HepG2 (cell line): Measurements from ENCODE around the gene IFIT2. TPM values are rescaled to one million over a fixed set of nuclear protein-coding genes. Genes with fewer than 3 reads are reported as not detected.

Experiments
- ATAC-seq: fragments of 200-7000 bp; cut with Tn5 transposase; 3 replicates; pipeline ENCODE4 v1.9.1; 2020; ENCODE audit warnings: mild to moderate bottlenecking, moderate library complexity
- BruUV-seq: library from RNA; stranded (reverse); fragments of 400-500 nt; replicated peaks from 2 replicates; lab custom pipeline; 2021; lab: Mats Ljungman, UMichigan
- CTCF ChIA-PET: fragments of 300-600 bp; formaldehyde crosslinking; extraction: SDS; loops from one replicate; lab custom pipeline; 2021; ENCODE audit warnings: low total read pairs, inconsistent platforms, low intra/inter-chr PET ratio; lab: Yijun Ruan, JAX
- POLR2A ChIA-PET: fragments of 350-600 bp; sonication (Branson Sonifier 250); formaldehyde crosslinking; loops from one replicate; lab custom pipeline; 2020; ENCODE audit warnings: antibody characterized with exemption, inconsistent platforms; lab: Yijun Ruan, JAX
- DNase-seq: peaks from one replicate; pipeline ENCODE4 v3.0.0-alpha.2; 2015; ENCODE audit warnings: low spot score
- FAIRE-seq: peaks from 3 replicates; lab custom pipeline; 2011; peaks lifted over from hg19 to GRCh38; lab: Jason Lieb, UNC
- H2AFZ ChIP-seq: one replicate; pipeline ENCODE4 v1.6.1; 2011; ENCODE audit warnings: low read length, inconsistent platforms
- H3K27ac ChIP-seq: fragments of 300-600 bp; 3 replicates; pipeline ENCODE4 v1.8.0; 2011; ENCODE audit warnings: mixed run types, mild to moderate bottlenecking, mixed read lengths, low read length, inconsistent platforms; ENCODE audit not compliant: insufficient read depth; ENCODE audit errors: extremely low read length
- H3K27me3 ChIP-seq, 2 experiments: fragments of 200-600 bp in 1 of 2; 2 replicates in 1 of 2; 3 replicates in 1 of 2; pipeline versions ENCODE4 v1.6.0 to v1.8.0; 2011; ENCODE audit warnings: low read length in 2 of 2, mild to moderate bottlenecking in 2 of 2, moderate library complexity in 2 of 2, inconsistent platforms in 1 of 2; ENCODE audit not compliant: insufficient read depth in 2 of 2, control insufficient read depth in 1 of 2
- H3K36me3 ChIP-seq, 2 experiments: fragments of 200-600 bp in 1 of 2; replicated peaks in 1 of 2; 2 replicates in 1 of 2; 3 replicates in 1 of 2; pipeline versions ENCODE4 v1.5.1 to v1.8.0; 2011; ENCODE audit warnings: low read length in 2 of 2, inconsistent platforms in 1 of 2; ENCODE audit not compliant: insufficient read depth in 2 of 2, control insufficient read depth in 1 of 2
- H3K4me1 ChIP-seq: 2 replicates; pipeline ENCODE4 v1.5.1; 2012; ENCODE audit warnings: low read length, inconsistent platforms; ENCODE audit not compliant: insufficient read depth
- H3K4me2 ChIP-seq: 2 replicates; pipeline ENCODE4 v1.6.0; 2011; ENCODE audit warnings: low read depth, low read length, inconsistent platforms
- H3K4me3 ChIP-seq, 3 experiments: fragments of 200-600 bp in 1 of 3; sonication (generic), shearing (Covaris generic) in 1 of 3; replicated peaks in 1 of 3; 2 replicates each; pipeline ENCODE4 v1.5.1; 2011 to 2016; ENCODE audit warnings: low read length in 3 of 3, inconsistent platforms in 2 of 3, low read depth in 2 of 3, mild to moderate bottlenecking in 2 of 3, control low read depth in 1 of 3, mixed read lengths in 1 of 3; ENCODE audit not compliant: insufficient read depth in 1 of 3
- H3K79me2 ChIP-seq: one replicate; pipeline ENCODE4 v1.6.1; 2011; ENCODE audit warnings: low read length, inconsistent platforms; ENCODE audit not compliant: insufficient read depth
- H3K9ac ChIP-seq: 2 replicates; pipeline ENCODE4 v1.6.0; 2011; ENCODE audit warnings: mild to moderate bottlenecking, low read depth, low read length, inconsistent platforms; ENCODE audit not compliant: insufficient read depth
- H3K9me3 ChIP-seq: 2 replicates; pipeline ENCODE4 v1.5.1; 2012; ENCODE audit warnings: mild to moderate bottlenecking, low read length
- H4K20me1 ChIP-seq: 2 replicates; pipeline ENCODE4 v1.6.0; 2011; ENCODE audit warnings: inconsistent platforms, mild to moderate bottlenecking, low read length, moderate library complexity; ENCODE audit not compliant: insufficient read depth
- CBX5 ChIP-seq: sonication (generic); formaldehyde crosslinking; IDR thresholded peaks from 2 replicates; pipeline ENCODE4 v1.4.0; 2020; ENCODE audit warnings: missing genetic modification reagents, borderline replicate concordance
- FIP1L1 ChIP-seq: fragments of 200-400 bp; formaldehyde crosslinking; IDR thresholded peaks from 2 replicates; pipeline ENCODE4 v1.6.1; 2018; ENCODE audit warnings: low read depth, mild to moderate bottlenecking, low read length, moderate library complexity, borderline replicate concordance; ENCODE audit not compliant: insufficient read depth
- ONECUT2 ChIP-seq: sonication (generic); formaldehyde crosslinking; IDR thresholded peaks from 2 replicates; pipeline ENCODE4 v1.4.0; 2020; ENCODE audit warnings: missing genetic modification reagents
- SIN3A ChIP-seq: IDR thresholded peaks from 2 replicates; pipeline ENCODE4 v1.6.1; 2011; ENCODE audit warnings: low read depth, mild to moderate bottlenecking, control low read depth, low read length, borderline replicate concordance
- TBX2 ChIP-seq: sonication (generic); formaldehyde crosslinking; IDR thresholded peaks from 2 replicates; pipeline ENCODE4 v1.5.0; 2020; ENCODE audit warnings: missing genetic modification reagents, mild to moderate bottlenecking, borderline replicate concordance
- ZNF766 ChIP-seq: sonication (generic); formaldehyde crosslinking; IDR thresholded peaks from 2 replicates; pipeline ENCODE4 v1.5.0; 2020; ENCODE audit warnings: missing genetic modification reagents, borderline replicate concordance
- ZNF850 ChIP-seq: sonication (generic); formaldehyde crosslinking; conservative IDR thresholded peaks from 2 replicates; pipeline ENCODE4 v1.9.0; 2021; ENCODE audit warnings: mild to moderate bottlenecking, missing genetic modification reagents
- WGBS: methylation state at CpG from one replicate; pipeline ENCODE4 v1.1.6; 2017; ENCODE audit warnings: low lambda C conversion rate; 5-methylcytosine and 5-hydroxymethylcytosine counted together
- in situ Hi-C: cut with HindIII; loops from 2 replicates; pipeline ENCODE4 v1.10.0; 2017; ENCODE audit warnings: low pct_unique_long_range_greater_than_20kb; ENCODE audit not compliant: extremely low pct_ligation_motif_present
- intact Hi-C: fragments of 100-400 bp; cut with micrococcal nuclease; formaldehyde crosslinking; loops from one replicate; pipeline ENCODE4 v1.10.0; 2022; ENCODE audit not compliant: unreplicated experiment
- polyA plus RNA-seq, 8 experiments: library from polyadenylated mRNA; depleted of rRNA in 3 of 8; stranded (reverse) in 7 of 8; unstranded in 1 of 8; fragments of >200 nt; fragmentation: Illumina TruSeq in 4 of 8; extraction: Trizol in 4 of 8; gene quantifications; 2 replicates each; pipeline versions ENCODE4 v1.2.1 to v1.2.3, GENCODE V29; 2011 to 2016; ENCODE audit warnings: low read depth in 4 of 8, missing spikeins in 1 of 8, mixed read lengths in 1 of 8; ENCODE audit not compliant: insufficient read depth in 1 of 8
- total RNA-seq, 5 experiments: library from RNA; depleted of rRNA; stranded (reverse); fragments of >200 nt; fragmentation: Illumina TruSeq; extraction: Trizol; gene quantifications; 2 replicates each; pipeline ENCODE4 v1.2.3, GENCODE V29; 2016; ENCODE audit warnings: low read depth in 1 of 5
- TF ChIP-seq, protein P1 (sequence below): sonication (generic); formaldehyde crosslinking; IDR thresholded peaks from 2 replicates; pipeline ENCODE4 v1.4.0; 2020; ENCODE audit warnings: missing genetic modification reagents

Gene IFIT2
- total and polyA plus RNA-seq, 2 of the 13 experiments (the other 11 are each of a cell fraction or from before 2014, with no cell fraction given): 0.04 to 0.15 TPM

- intact Hi-C loops (no loop called here), in situ Hi-C loops (no loop called here)
- no peaks in the 10 kb centered on the region for H3K27me3 ChIP-seq
- H4K20me1 ChIP-seq: no peaks in the 10 kb centered on the region
- no peaks in the 10 kb centered on the region for H3K36me3 ChIP-seq
- H3K4me2 ChIP-seq: no peak overlapping the region
- DNase-seq (no peak), FAIRE-seq (no peak), ATAC-seq (no peak)
- H3K9ac ChIP-seq: no peak overlapping the region
- H2AFZ ChIP-seq: no peak overlapping the region
- POLR2A ChIA-PET: no interaction called here
- no peak overlapping the region for H3K27ac ChIP-seq
- CTCF ChIA-PET: no interaction called here
- H3K4me1 ChIP-seq: peaks cover 8% of the 10 kb centered on the region
- WGBS: 38% methylated on average over 1 of the region's 1 CpG
- no peak overlapping the region for H3K4me3 ChIP-seq
- no peaks in the 10 kb centered on the region for H3K79me2 ChIP-seq
- TF ChIP-seq ZNF850: no peak
- TF ChIP-seq SIN3A: no peak
- no peak for TF ChIP-seq FIP1L1
- TF ChIP-seq, protein P1, sequence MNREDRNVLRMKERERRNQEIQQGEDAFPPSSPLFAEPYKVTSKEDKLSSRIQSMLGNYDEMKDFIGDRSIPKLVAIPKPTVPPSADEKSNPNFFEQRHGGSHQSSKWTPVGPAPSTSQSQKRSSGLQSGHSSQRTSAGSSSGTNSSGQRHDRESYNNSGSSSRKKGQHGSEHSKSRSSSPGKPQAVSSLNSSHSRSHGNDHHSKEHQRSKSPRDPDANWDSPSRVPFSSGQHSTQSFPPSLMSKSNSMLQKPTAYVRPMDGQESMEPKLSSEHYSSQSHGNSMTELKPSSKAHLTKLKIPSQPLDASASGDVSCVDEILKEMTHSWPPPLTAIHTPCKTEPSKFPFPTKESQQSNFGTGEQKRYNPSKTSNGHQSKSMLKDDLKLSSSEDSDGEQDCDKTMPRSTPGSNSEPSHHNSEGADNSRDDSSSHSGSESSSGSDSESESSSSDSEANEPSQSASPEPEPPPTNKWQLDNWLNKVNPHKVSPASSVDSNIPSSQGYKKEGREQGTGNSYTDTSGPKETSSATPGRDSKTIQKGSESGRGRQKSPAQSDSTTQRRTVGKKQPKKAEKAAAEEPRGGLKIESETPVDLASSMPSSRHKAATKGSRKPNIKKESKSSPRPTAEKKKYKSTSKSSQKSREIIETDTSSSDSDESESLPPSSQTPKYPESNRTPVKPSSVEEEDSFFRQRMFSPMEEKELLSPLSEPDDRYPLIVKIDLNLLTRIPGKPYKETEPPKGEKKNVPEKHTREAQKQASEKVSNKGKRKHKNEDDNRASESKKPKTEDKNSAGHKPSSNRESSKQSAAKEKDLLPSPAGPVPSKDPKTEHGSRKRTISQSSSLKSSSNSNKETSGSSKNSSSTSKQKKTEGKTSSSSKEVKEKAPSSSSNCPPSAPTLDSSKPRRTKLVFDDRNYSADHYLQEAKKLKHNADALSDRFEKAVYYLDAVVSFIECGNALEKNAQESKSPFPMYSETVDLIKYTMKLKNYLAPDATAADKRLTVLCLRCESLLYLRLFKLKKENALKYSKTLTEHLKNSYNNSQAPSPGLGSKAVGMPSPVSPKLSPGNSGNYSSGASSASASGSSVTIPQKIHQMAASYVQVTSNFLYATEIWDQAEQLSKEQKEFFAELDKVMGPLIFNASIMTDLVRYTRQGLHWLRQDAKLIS (CRISPR knock-in tag): no peak
- TF ChIP-seq ZNF766 (CRISPR knock-in tag): no peak
- no peak for TF ChIP-seq CBX5 (CRISPR knock-in tag)
- TF ChIP-seq TBX2 (CRISPR knock-in tag): no peak
- no peak for TF ChIP-seq ONECUT2 (CRISPR knock-in tag)
- TF ChIP-seq, all 625 proteins: peak for 0
- BruUV-seq: no TSS peak
- H3K9me3 ChIP-seq: no peaks in the 10 kb centered on the region
Measured at GRCh38 chr10:89312973-89313372, 11.1 kb downstream of the IFIT2 start.
